K562 (cell line): ENCODE measurements around the gene CALD1. TPM values are rescaled to one million over a fixed set of nuclear protein-coding genes. Genes with fewer than 3 reads are reported as not detected.

Experiments used
- ATAC-seq: fragments of 200-7000 bp; cut with Tn5 transposase; 3 replicates; pipeline ENCODE4 v1.9.1; 2020; ENCODE audit warnings: moderate library complexity
- BruUV-seq: library from RNA; stranded (reverse); fragments of 400-500 nt; replicated peaks from 2 replicates; lab custom pipeline; 2021; lab: Mats Ljungman, UMichigan
- CTCF ChIA-PET: fragments of 300-600 bp; formaldehyde crosslinking; extraction: SDS; loops from one replicate; lab custom pipeline; 2021; ENCODE audit warnings: low intra/inter-chr PET ratio; lab: Yijun Ruan, JAX
- POLR2A ChIA-PET: fragments of 300-600, 350-650 bp; sonication (Branson Sonifier 250); formaldehyde crosslinking; extraction: SDS; loops from one replicate; lab custom pipeline; 2021; ENCODE audit warnings: antibody characterized with exemption, inconsistent platforms; lab: Yijun Ruan, JAX
- DNase-seq, 4 experiments: peaks; one replicate each; pipeline versions ENCODE4 v3.0.0 to v3.0.0-alpha.2; 2011 to 2018; ENCODE audit warnings: low spot score in 3 of 4, mixed read lengths in 3 of 4; ENCODE audit errors: extremely low read depth in 1 of 4
- FAIRE-seq: peaks from 2 replicates; lab custom pipeline; 2011; peaks lifted over from hg19 to GRCh38; lab: Jason Lieb, UNC
- H2AFZ ChIP-seq: 2 replicates; pipeline ENCODE4 v1.6.0; 2011; ENCODE audit warnings: low read depth, low read length, control low read depth, inconsistent platforms
- H3K27ac ChIP-seq: fragments of 200-600 bp; 3 replicates; pipeline ENCODE4 v1.8.0; 2011; ENCODE audit warnings: low read depth, mild to moderate bottlenecking, control low read depth, inconsistent platforms, low read length, moderate library complexity, mixed read lengths; ENCODE audit errors: extremely low read depth
- H3K27me3 ChIP-seq, 2 experiments: fragments of 300-600 bp in 1 of 2; 2 replicates in 1 of 2; 3 replicates in 1 of 2; pipeline versions ENCODE4 v1.6.0 to v1.8.0; 2011; ENCODE audit warnings: inconsistent platforms in 2 of 2, low read length in 2 of 2, mild to moderate bottlenecking in 1 of 2, mixed read lengths in 1 of 2, moderate library complexity in 1 of 2; ENCODE audit not compliant: control insufficient read depth in 2 of 2, insufficient read depth in 2 of 2
- H3K36me3 ChIP-seq: fragments of 300-600 bp; 3 replicates; pipeline ENCODE4 v1.8.0; 2011; ENCODE audit warnings: mild to moderate bottlenecking, low read length, inconsistent platforms; ENCODE audit not compliant: control insufficient read depth, insufficient read depth
- H3K4me1 ChIP-seq, 2 experiments: fragments of 200-600 bp in 1 of 2; replicated peaks in 1 of 2; 2 replicates in 1 of 2; 3 replicates in 1 of 2; pipeline versions ENCODE4 v1.5.1 to v1.8.0; 2011; ENCODE audit warnings: inconsistent platforms in 2 of 2, low read length in 2 of 2, mild to moderate bottlenecking in 1 of 2, mixed read lengths in 1 of 2, moderate library complexity in 1 of 2; ENCODE audit not compliant: control insufficient read depth in 2 of 2, insufficient read depth in 2 of 2
- H3K4me2 ChIP-seq: 2 replicates; pipeline ENCODE4 v1.6.1; 2011; ENCODE audit warnings: low read length, control low read depth, inconsistent platforms, mixed read lengths; ENCODE audit not compliant: insufficient read depth
- H3K4me3 ChIP-seq: fragments of 200-600 bp; sonication (generic), shearing (Covaris generic); 2 replicates; pipeline ENCODE4 v1.5.1; 2016; ENCODE audit warnings: control low read depth, inconsistent platforms
- H3K79me2 ChIP-seq: fragments of 200-600 bp; 3 replicates; pipeline ENCODE4 v1.8.0; 2011; ENCODE audit warnings: low read length, inconsistent platforms; ENCODE audit not compliant: control insufficient read depth, insufficient read depth
- H3K9ac ChIP-seq, 2 experiments: 2 replicates each; pipeline versions ENCODE4 v1.6.0 to v1.6.1; 2011; ENCODE audit warnings: low read depth in 2 of 2, low read length in 2 of 2, control low read depth in 1 of 2, inconsistent platforms in 1 of 2, mild to moderate bottlenecking in 1 of 2, mixed read lengths in 1 of 2; ENCODE audit not compliant: insufficient read depth in 1 of 2
- H3K9me1 ChIP-seq: one replicate; pipeline ENCODE4 v1.6.0; 2011; ENCODE audit warnings: inconsistent platforms, mild to moderate bottlenecking, low read length, moderate library complexity; ENCODE audit not compliant: control insufficient read depth, insufficient read depth
- H3K9me3 ChIP-seq: replicated peaks from 2 replicates; pipeline ENCODE4 v1.5.1; 2011; ENCODE audit warnings: low read depth, low read length, inconsistent platforms; ENCODE audit not compliant: control insufficient read depth, insufficient read depth
- H4K20me1 ChIP-seq: replicated peaks from 2 replicates; pipeline ENCODE4 v1.6.1; 2011; ENCODE audit warnings: low read length, inconsistent platforms, mixed read lengths; ENCODE audit not compliant: control insufficient read depth, insufficient read depth
- CEBPB ChIP-seq: fragments of 450-650 bp; IDR thresholded peaks from 2 replicates; pipeline ENCODE4 v1.6.1; 2016; ENCODE audit warnings: missing genetic modification characterization, missing compliant biosample characterization
- CEBPG ChIP-seq, 3 experiments: fragments of 200-800 bp in 1 of 3; sonication (Bioruptor generic) in 1 of 3; sonication (generic) in 1 of 3; formaldehyde crosslinking in 1 of 3; IDR thresholded peaks in 2 of 3; conservative IDR thresholded peaks in 1 of 3; 2 replicates each; pipeline versions ENCODE4 v1.6.1 to v1.8.0; 2016 to 2022; ENCODE audit warnings: missing compliant biosample characterization in 2 of 3, missing genetic modification characterization in 2 of 3, mild to moderate bottlenecking in 1 of 3, missing genetic modification reagents in 1 of 3
- FOSL1 ChIP-seq: fragments of 200-800 bp; sonication (Bioruptor generic); conservative IDR thresholded peaks from 2 replicates; pipeline ENCODE4 v1.6.1; 2016; ENCODE audit warnings: missing genetic modification characterization, missing compliant biosample characterization
- ID3 ChIP-seq, 2 experiments: fragments of 250-450 bp in 1 of 2; fragments of 450-650 bp in 1 of 2; sonication (Bioruptor Pico) in 1 of 2; IDR thresholded peaks; 2 replicates each; pipeline versions ENCODE4 v1.6.1 to v1.8.0; 2016 to 2021; ENCODE audit warnings: mild to moderate bottlenecking in 2 of 2, moderate library complexity in 2 of 2, missing compliant biosample characterization in 1 of 2, missing genetic modification characterization in 1 of 2
- KDM1A ChIP-seq, 2 experiments: fragments of 450-650 bp; IDR thresholded peaks; 2 replicates each; pipeline ENCODE4 v1.6.1; 2016; ENCODE audit warnings: mild to moderate bottlenecking in 2 of 2
- KDM4B ChIP-seq, 2 experiments: fragments of 450-650 bp in 1 of 2; sonication (generic) in 1 of 2; IDR thresholded peaks; 2 replicates each; pipeline ENCODE4 v1.6.1; 2016 to 2017; ENCODE audit warnings: borderline replicate concordance in 2 of 2, antibody characterized with exemption in 1 of 2, low read depth in 1 of 2, mild to moderate bottlenecking in 1 of 2
- MAFK ChIP-seq: IDR thresholded peaks from 2 replicates; pipeline ENCODE4 v1.6.1; 2011; ENCODE audit warnings: low read length, improper control_type of control experiment
- MTF1 ChIP-seq: fragments of 250-450 bp; sonication (Bioruptor Pico); IDR thresholded peaks from 2 replicates; pipeline ENCODE4 v1.9.0; 2021; ENCODE audit warnings: moderate library complexity, mild to moderate bottlenecking, inconsistent platforms, borderline replicate concordance
- SMAD4 ChIP-seq: fragments of 250-450 bp; sonication (Bioruptor Pico); conservative IDR thresholded peaks from 2 replicates; pipeline ENCODE4 v1.8.0; 2021; ENCODE audit warnings: inconsistent platforms, mild to moderate bottlenecking, moderate library complexity
- ZBTB12 ChIP-seq: fragments of 250-450 bp; sonication (Bioruptor Pico); IDR thresholded peaks from 2 replicates; pipeline ENCODE4 v1.4.0; 2020
- ZNF124 ChIP-seq: sonication (generic); formaldehyde crosslinking; IDR thresholded peaks from 2 replicates; pipeline ENCODE4 v1.8.1; 2022; ENCODE audit warnings: missing genetic modification reagents
- ZNF507 ChIP-seq: conservative IDR thresholded peaks from 2 replicates; pipeline ENCODE4 v1.6.1; 2017; ENCODE audit warnings: missing genetic modification characterization, missing compliant biosample characterization
- WGBS: fragments of 100-300 bp; shearing (Covaris generic); methylation state at CpG from one replicate; pipeline ENCODE4 v1.1.6; 2016; ENCODE audit warnings: low coverage, mixed read lengths; ENCODE audit not compliant: insufficient coverage; ENCODE audit errors: missing lambda C conversion rate; 5-methylcytosine and 5-hydroxymethylcytosine counted together
- in situ Hi-C: fragments of 300-500 bp; cut with MboI; formaldehyde crosslinking; loops from 4 replicates; pipeline ENCODE4 v1.15.0; 2018; ENCODE audit warnings: inconsistent platforms, mixed read lengths
- intact Hi-C: fragments of 100-400 bp; cut with micrococcal nuclease; formaldehyde crosslinking; loops from 2 replicates; pipeline ENCODE4 v1.14.2; 2022
- polyA plus RNA-seq, 8 experiments: library from polyadenylated mRNA; depleted of rRNA in 4 of 8; stranded (reverse) in 5 of 8; unstranded in 3 of 8; fragments of >200 nt; fragmentation: Nextera tagmentation in 2 of 8; fragmentation: Illumina TruSeq in 1 of 8; extraction: Ambion mirVana in 2 of 8; extraction: Trizol in 1 of 8; gene quantifications; 2 replicates each; pipeline versions ENCODE4 v1.2.1 to v1.2.3, GENCODE V29; 2011 to 2014; ENCODE audit warnings: inconsistent platforms in 1 of 8, missing spikeins in 1 of 8
- total RNA-seq, 7 experiments: library from RNA; depleted of rRNA in 6 of 7; stranded (reverse); fragments of >200 nt in 6 of 7; fragmentation: Illumina TruSeq in 2 of 7; extraction: Trizol in 2 of 7; gene quantifications; 2 replicates each; pipeline versions ENCODE4 v1.2.1 to v1.2.3, GENCODE V29; 2011 to 2021; ENCODE audit warnings: low replicate concordance in 1 of 7

The CALD1 gene
- total and polyA plus RNA-seq, 9 of the 15 experiments (the other 6 are each of a cell fraction or from before 2014, with no cell fraction given): 0.40 TPM; not detected in 8

DNA sequence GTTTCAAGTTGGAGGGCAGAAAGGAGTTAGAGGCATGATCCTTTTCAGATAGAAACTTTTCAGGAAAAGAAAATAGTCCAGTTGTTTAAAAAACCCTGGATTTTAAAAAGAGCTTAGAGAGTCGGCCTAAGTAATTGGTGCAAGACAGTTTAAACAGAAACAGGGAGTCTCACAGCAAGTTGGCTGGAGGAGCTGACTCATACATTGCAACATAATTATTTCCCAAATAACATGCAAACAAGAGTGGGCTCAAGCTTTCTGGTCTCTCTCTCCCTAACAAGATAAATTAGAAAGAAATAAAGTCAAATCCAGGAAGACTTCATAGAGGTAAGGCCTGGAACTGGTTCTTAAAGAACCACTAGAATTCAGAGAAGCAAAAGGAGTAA, 106.5 kb downstream of the CALD1 start:
- CTCF ChIA-PET: no interaction called here
- ATAC-seq (no peak), FAIRE-seq (no peak), DNase-seq (no peak)
- Histone ChIP-seq H3K4me2 (no peak overlapping the region), H3K36me3 (no peaks in the 10 kb centered on the region), H3K4me3 (no peak overlapping the region)
- BruUV-seq: no TSS peak
- TF ChIP-seq KDM1A (IDR thresholded peaks at IDR 0.05) (no peak), CEBPG (CRISPR knock-in tag; IDR thresholded peaks at IDR 0.05) (no peak), CEBPG (tag; conservative IDR thresholded peaks at IDR 0.05 in 1 of 2, IDR thresholded peaks at IDR 0.05 in 1 of 2) (peak; percentile 36 to 80; a peak in 3 of 4 replicates), ZNF124 (CRISPR knock-in tag) (no peak), MTF1 (CRISPR knock-in tag) (no peak), FOSL1 (tag) (0 out of 2 replicates have a peak, but pooled peaks have one; percentile 8), CEBPB (peak; percentile 80), MAFK (no peak), ID3 (CRISPR knock-in tag; IDR thresholded peaks at IDR 0.05) (no peak), ID3 (tag; IDR thresholded peaks at IDR 0.05) (no peak), KDM4B (IDR thresholded peaks at IDR 0.05; ENCODE audit: borderline replicate concordance in 2 of 2, low read depth in 1 of 2) (no peak), SMAD4 (CRISPR knock-in tag) (no peak), ZNF507 (tag) (no peak), ZBTB12 (CRISPR knock-in tag) (no peak)
- TF ChIP-seq, all 486 proteins: peak for 3
- Histone ChIP-seq H4K20me1 (no peaks in the 10 kb centered on the region; the same call in 1 of the 2 replicates), H3K9ac (no peak overlapping the region), H3K27me3 (peaks cover 21 to 28% of the 10 kb centered on the region in 2 experiments; a peak in 4 of 5 replicates), H3K27ac (no peak overlapping the region), H3K79me2 (no peaks in the 10 kb centered on the region), H2AFZ (no peak overlapping the region), H3K9me1 (no peaks in the 10 kb centered on the region), H3K9me3 (no peaks in the 10 kb centered on the region), H3K4me1 (no peaks in the 10 kb centered on the region)
- in situ Hi-C loops (no loop called here), intact Hi-C loops (no loop called here)
- POLR2A ChIA-PET: no interaction called here
- WGBS: 8% methylated on average over 1 of the region's 1 CpG
